DND-41 (cell line): Measurements from ENCODE around the gene CCT7.

ENCODE experiments used
- ATAC-seq: fragments of 200-7000 bp; cut with Tn5 transposase; 3 replicates; pipeline ENCODE4 v1.9.1; 2021; ENCODE audit warnings: low read depth; ENCODE audit not compliant: insufficient read depth
- DNase-seq: peaks from one replicate; pipeline ENCODE4 v3.0.0-alpha.2; 2020
- H2AFZ ChIP-seq: 2 replicates; pipeline ENCODE4 v1.6.0; 2012; ENCODE audit warnings: low read depth, low read length
- H3K27ac ChIP-seq: 2 replicates; pipeline ENCODE4 v1.5.1; 2012; ENCODE audit warnings: low read length, inconsistent platforms
- H3K27me3 ChIP-seq: fragments of 200-600 bp; sonication (generic); 2 replicates; pipeline ENCODE4 v1.6.0; 2012; ENCODE audit warnings: low read length, mild to moderate bottlenecking, inconsistent platforms; ENCODE audit not compliant: insufficient read depth, poor library complexity
- H3K36me3 ChIP-seq: 2 replicates; pipeline ENCODE4 v1.5.1; 2012; ENCODE audit warnings: low read length, inconsistent platforms; ENCODE audit not compliant: insufficient read depth
- H3K4me1 ChIP-seq: 2 replicates; pipeline ENCODE4 v1.5.1; 2012; ENCODE audit warnings: mild to moderate bottlenecking, low read length; ENCODE audit not compliant: insufficient read depth
- H3K4me2 ChIP-seq: 2 replicates; pipeline ENCODE4 v1.6.0; 2012; ENCODE audit warnings: mild to moderate bottlenecking, moderate library complexity, low read length, inconsistent platforms; ENCODE audit not compliant: insufficient read depth
- H3K4me3 ChIP-seq, 2 experiments: fragments of 200-600 bp in 1 of 2; shearing (Covaris generic) in 1 of 2; 2 replicates each; pipeline ENCODE4 v1.5.1; 2012 to 2016; ENCODE audit warnings: inconsistent platforms in 2 of 2, low read length in 2 of 2, mild to moderate bottlenecking in 2 of 2, low read depth in 1 of 2, moderate library complexity in 1 of 2
- H3K79me2 ChIP-seq: 2 replicates; pipeline ENCODE4 v1.6.0; 2012; ENCODE audit warnings: low read length, inconsistent platforms; ENCODE audit not compliant: insufficient read depth
- H3K9ac ChIP-seq: 2 replicates; pipeline ENCODE4 v1.6.0; 2012; ENCODE audit warnings: low read depth, mild to moderate bottlenecking, inconsistent platforms, low read length, moderate library complexity
- H3K9me3 ChIP-seq: 2 replicates; pipeline ENCODE4 v1.5.1; 2012; ENCODE audit warnings: low read length, moderate library complexity, mild to moderate bottlenecking, inconsistent platforms; ENCODE audit not compliant: insufficient read depth, severe bottlenecking
- H4K20me1 ChIP-seq: 2 replicates; pipeline ENCODE4 v1.6.0; 2012; ENCODE audit warnings: low read length; ENCODE audit not compliant: insufficient read depth
- EZH2 ChIP-seq: IDR thresholded peaks from 3 replicates; pipeline ENCODE4 v1.6.1; 2012; ENCODE audit warnings: borderline replicate concordance, low read depth, mild to moderate bottlenecking, moderate library complexity, low read length, inconsistent platforms; ENCODE audit not compliant: severe bottlenecking
- TF ChIP-seq, protein P1 (sequence below): IDR thresholded peaks from 2 replicates; pipeline ENCODE4 v1.5.1; 2012; ENCODE audit warnings: borderline replicate concordance, low read length, moderate library complexity, mild to moderate bottlenecking; ENCODE audit not compliant: poor library complexity, severe bottlenecking; ENCODE audit errors: extremely low read depth

CCT7 gene

DNA sequence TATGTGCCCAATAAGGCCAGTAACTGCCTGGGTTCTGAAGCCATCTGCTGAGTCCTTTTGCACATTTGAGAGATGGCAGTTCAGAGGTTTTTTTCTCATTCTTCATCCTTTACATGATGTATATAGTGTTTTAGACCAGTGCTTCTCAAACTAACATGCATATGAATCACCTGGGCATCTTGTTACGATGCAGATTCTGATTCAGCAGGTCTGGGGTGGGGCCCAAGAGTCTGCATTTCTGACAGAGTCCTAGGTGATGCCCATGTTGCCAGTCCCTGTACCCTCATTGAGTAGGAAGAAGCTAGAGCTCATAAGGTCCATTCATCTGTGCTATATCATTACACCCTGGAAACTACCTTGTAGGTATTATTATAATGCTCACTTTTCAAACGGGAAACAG, 16.3 kb upstream of the CCT7 start:
- peaks cover 46% of the 10 kb centered on the region for H3K36me3 ChIP-seq
- peaks cover 18% of the 10 kb centered on the region; the same call in 1 of the 2 replicates for H4K20me1 ChIP-seq
- H2AFZ ChIP-seq, result no peak overlapping the region
- H3K4me1 ChIP-seq, result peaks cover 26% of the 10 kb centered on the region
- no peak overlapping the region for H3K9ac ChIP-seq
- TF ChIP-seq EZH2, result no peak
- TF ChIP-seq, protein P1, sequence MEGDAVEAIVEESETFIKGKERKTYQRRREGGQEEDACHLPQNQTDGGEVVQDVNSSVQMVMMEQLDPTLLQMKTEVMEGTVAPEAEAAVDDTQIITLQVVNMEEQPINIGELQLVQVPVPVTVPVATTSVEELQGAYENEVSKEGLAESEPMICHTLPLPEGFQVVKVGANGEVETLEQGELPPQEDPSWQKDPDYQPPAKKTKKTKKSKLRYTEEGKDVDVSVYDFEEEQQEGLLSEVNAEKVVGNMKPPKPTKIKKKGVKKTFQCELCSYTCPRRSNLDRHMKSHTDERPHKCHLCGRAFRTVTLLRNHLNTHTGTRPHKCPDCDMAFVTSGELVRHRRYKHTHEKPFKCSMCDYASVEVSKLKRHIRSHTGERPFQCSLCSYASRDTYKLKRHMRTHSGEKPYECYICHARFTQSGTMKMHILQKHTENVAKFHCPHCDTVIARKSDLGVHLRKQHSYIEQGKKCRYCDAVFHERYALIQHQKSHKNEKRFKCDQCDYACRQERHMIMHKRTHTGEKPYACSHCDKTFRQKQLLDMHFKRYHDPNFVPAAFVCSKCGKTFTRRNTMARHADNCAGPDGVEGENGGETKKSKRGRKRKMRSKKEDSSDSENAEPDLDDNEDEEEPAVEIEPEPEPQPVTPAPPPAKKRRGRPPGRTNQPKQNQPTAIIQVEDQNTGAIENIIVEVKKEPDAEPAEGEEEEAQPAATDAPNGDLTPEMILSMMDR, result no peak
- ATAC-seq, result no peak
- no peak overlapping the region for H3K27ac ChIP-seq
- no peak overlapping the region for H3K4me2 ChIP-seq
- no peaks in the 10 kb centered on the region for H3K27me3 ChIP-seq
- no peak for DNase-seq
- H3K9me3 ChIP-seq, result no peaks in the 10 kb centered on the region
- peaks cover 54% of the 10 kb centered on the region for H3K79me2 ChIP-seq
- H3K4me3 ChIP-seq, result no peak overlapping the region

DNA sequence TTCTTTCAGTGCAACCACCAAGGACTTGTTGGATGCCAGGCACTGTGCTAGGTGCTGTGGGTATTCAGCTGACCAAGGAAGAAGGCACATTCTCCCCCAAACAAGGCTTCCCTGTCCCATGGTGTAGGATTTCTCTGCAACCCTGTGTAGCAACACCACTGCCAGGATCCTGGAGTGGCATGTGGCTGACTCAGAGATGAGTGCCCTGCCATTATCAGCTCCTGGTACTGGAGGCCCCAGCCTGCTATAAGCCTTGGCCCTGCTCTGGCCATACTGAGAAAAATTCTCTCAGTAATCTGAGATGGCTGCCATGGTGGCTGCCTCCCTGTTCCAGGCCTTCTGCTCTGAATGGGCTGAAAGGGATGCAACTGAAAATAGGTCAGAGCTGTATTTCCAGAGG, 15.8 kb upstream of the CCT7 start:
- Histone ChIP-seq H3K4me2 (no peak overlapping the region), H3K36me3 (peaks cover 51% of the 10 kb centered on the region), H2AFZ (no peak overlapping the region), H3K4me3 (no peak overlapping the region), H3K27ac (no peak overlapping the region), H3K9ac (no peak overlapping the region), H3K9me3 (no peaks in the 10 kb centered on the region), H3K27me3 (no peaks in the 10 kb centered on the region), H3K79me2 (peaks cover 54% of the 10 kb centered on the region), H3K4me1 (peaks cover 22% of the 10 kb centered on the region), H4K20me1 (peaks cover 19% of the 10 kb centered on the region; the same call in 1 of the 2 replicates)
- ATAC-seq (no peak), DNase-seq (no peak)
- TF ChIP-seq EZH2, result no peak
- TF ChIP-seq, protein P1, result no peak

DNA sequence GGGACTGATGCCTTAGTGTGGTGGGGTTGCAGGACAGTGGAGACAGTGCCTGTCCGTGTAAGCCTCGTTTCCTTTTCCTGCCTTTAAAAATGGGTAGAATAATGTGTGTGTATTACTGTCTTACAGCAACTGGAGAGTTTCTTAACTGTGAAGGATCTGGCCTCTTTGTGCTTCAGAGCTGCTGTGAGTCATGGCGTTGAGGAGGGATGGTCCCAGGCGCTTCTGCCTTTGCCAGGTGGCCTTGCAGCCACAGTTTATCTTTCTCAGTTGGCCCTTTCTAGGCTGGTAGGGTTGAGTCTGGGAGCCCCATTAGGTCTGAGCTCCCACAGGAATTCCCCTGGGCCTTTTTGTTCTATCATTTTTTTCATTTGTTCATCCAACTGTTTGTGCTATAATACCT, 10.3 kb upstream of the CCT7 start:
- ATAC-seq (no peak), DNase-seq (no peak)

More for the DNA sequence above, 10.3 kb upstream of the CCT7 start:
- Histone ChIP-seq H4K20me1 (peaks cover 13% of the 10 kb centered on the region), H3K27ac (no peak overlapping the region), H3K36me3 (peaks cover 99% of the 10 kb centered on the region), H3K79me2 (peaks cover 3% of the 10 kb centered on the region; the same call in 1 of the 2 replicates), H3K4me3 (no peak overlapping the region), H3K4me1 (no peaks in the 10 kb centered on the region), H3K27me3 (no peaks in the 10 kb centered on the region), H3K9ac (no peak overlapping the region), H3K9me3 (no peaks in the 10 kb centered on the region), H3K4me2 (no peak overlapping the region), H2AFZ (no peak overlapping the region)
- TF ChIP-seq, protein P1, result no peak
- TF ChIP-seq EZH2, result no peak
